Natural killer cell (primary cell): Measurements from ENCODE around the gene CRAT. TPM values are rescaled to one million over a fixed set of nuclear protein-coding genes. Genes with fewer than 3 reads are reported as not detected.
"Not testable (repeated sequence)": the region's sequence is repeated elsewhere in the genome, so short reads cannot be mapped to it uniquely, and the experiment has no call there.

Experiments used
- ATAC-seq, 3 donors: fragments of 150-1000 bp in 2 of 3; fragments of 200-7000 bp in 1 of 3; cut with Tn5 transposase; 1 replicate in 1 of 3; 2 replicates in 2 of 3; pipeline ENCODE4 v1.10.0; 2021; ENCODE audit warnings: mild to moderate bottlenecking in 2 of 3, moderate library complexity in 2 of 3
- DNase-seq, 2 donors: peaks; one replicate each; pipeline versions ENCODE4 v3.0.0 to v3.0.0-alpha.2; 2013 to 2021; ENCODE audit warnings: mixed read lengths in 1 of 2
- H3K27ac ChIP-seq: one replicate; pipeline ENCODE4 v1.5.1; 2013; ENCODE audit warnings: mild to moderate bottlenecking, low read length
- H3K27me3 ChIP-seq: one replicate; pipeline ENCODE4 v1.6.1; 2013; ENCODE audit warnings: low read length; ENCODE audit not compliant: control insufficient read depth, insufficient read depth
- H3K36me3 ChIP-seq: one replicate; pipeline ENCODE4 v1.6.1; 2013; ENCODE audit warnings: low read length; ENCODE audit not compliant: control insufficient read depth, insufficient read depth
- H3K4me1 ChIP-seq: one replicate; pipeline ENCODE4 v1.6.1; 2013; ENCODE audit warnings: low read length; ENCODE audit not compliant: control insufficient read depth, insufficient read depth
- H3K4me3 ChIP-seq: one replicate; pipeline ENCODE4 v1.5.1; 2013; ENCODE audit warnings: low read length
- H3K9me3 ChIP-seq: one replicate; pipeline ENCODE4 v1.6.1; 2013; ENCODE audit warnings: low read length; ENCODE audit not compliant: control insufficient read depth, insufficient read depth
- H3K27ac Mint-ChIP-seq, 2 donors: one replicate each; pipeline ENCODE4 v1.8.0; 2022; ENCODE audit warnings: mild to moderate bottlenecking in 2 of 2, mixed read lengths in 2 of 2, moderate library complexity in 1 of 2
- H3K27me3 Mint-ChIP-seq, 2 donors: one replicate each; pipeline ENCODE4 v1.8.0; 2022; ENCODE audit warnings: low read depth in 2 of 2, mixed read lengths in 2 of 2
- H3K36me3 Mint-ChIP-seq: one replicate; pipeline ENCODE4 v1.8.0; 2022; ENCODE audit warnings: mixed read lengths
- H3K4me1 Mint-ChIP-seq, 2 donors: one replicate each; pipeline ENCODE4 v1.8.0; 2022; ENCODE audit warnings: mixed read lengths in 2 of 2
- H3K4me3 Mint-ChIP-seq: one replicate; pipeline ENCODE4 v1.8.0; 2022; ENCODE audit warnings: mild to moderate bottlenecking, moderate library complexity, mixed read lengths
- H3K9me3 Mint-ChIP-seq, 2 donors: one replicate each; pipeline ENCODE4 v1.8.0; 2022; ENCODE audit warnings: mixed read lengths in 2 of 2
- CTCF ChIP-seq: fragments of 200-600 bp; IDR thresholded peaks from one replicate; pipeline ENCODE4 v1.8.0; 2022; ENCODE audit warnings: antibody characterized with exemption
- WGBS: methylation state at CpG from one replicate; pipeline ENCODE4 v1.1.7; 2013; ENCODE audit warnings: missing lambda C conversion rate; ENCODE audit not compliant: insufficient coverage; 5-methylcytosine and 5-hydroxymethylcytosine counted together
- intact Hi-C: fragments of 100-400 bp; cut with micrococcal nuclease; formaldehyde crosslinking; loops from one replicate; pipeline ENCODE4 v1.14.2; 2022
- total RNA-seq, 4 donors: library from RNA; stranded (reverse); fragments of 120-200 nt in 1 of 4; gene quantifications; one replicate each; pipeline versions ENCODE4 v1.2.3 to v1.2.4, GENCODE V29; 2013 to 2022

The CRAT gene
- total RNA-seq, 3 donors from 2014 or later (not counting 1 experiment from before 2014, with no cell fraction given): 13.5 to 13.8 (median 13.8) TPM

- TF ChIP-seq CTCF: no peak
- Histone ChIP-seq H3K27ac (no peak overlapping the region), H3K36me3 (peaks cover 39% of the 10 kb centered on the region), H3K27me3 (no peaks in the 10 kb centered on the region), H3K9me3 (no peaks in the 10 kb centered on the region), H3K4me3 (no peak overlapping the region), H3K4me1 (peaks cover 8% of the 10 kb centered on the region)
- Mint-ChIP-seq H3K27me3 (no peaks in the 10 kb centered on the region), H3K27ac (no peak overlapping the region), H3K4me3 (no peak overlapping the region), H3K36me3 (peaks cover 7% of the 10 kb centered on the region), H3K4me1 (peaks cover 0 to 7% of the 10 kb centered on the region in 2 donors), H3K9me3 (no peaks in the 10 kb centered on the region)
- DNase-seq (no peak), ATAC-seq (no peak)
- WGBS: 100% methylated on average over 4 of the region's 4 CpGs
- intact Hi-C loops: loop anchor here (5.0 kb wide), 1 partner anchor 604 kb away; no protein-coding TSS in a partner anchor
Measured at GRCh38 chr9:129133082-129133481, 22.5 kb upstream of the CRAT start.

GRCh38 chr9:129131300-129132145, 20.9 kb upstream of the CRAT start:
- H3K27ac ChIP-seq: no peak overlapping the region
- H3K4me1 ChIP-seq: peaks cover 8% of the 10 kb centered on the region
- Mint-ChIP-seq H3K9me3 (no peaks in the 10 kb centered on the region), H3K36me3 (peaks cover 13% of the 10 kb centered on the region), H3K27me3 (no peaks in the 10 kb centered on the region), H3K27ac (no peak overlapping the region), H3K4me3 (no peak overlapping the region), H3K4me1 (peaks cover 5 to 7% of the 10 kb centered on the region in 2 donors)
- ATAC-seq (peak; percentile 94 to 100 (median 99)), DNase-seq (peak; percentile 80 to 92)
- intact Hi-C loops: loop anchor here (1.0 to 5.0 kb wide), 5 partner anchors 479 to 659 kb away; no protein-coding TSS in a partner anchor
- no peaks in the 10 kb centered on the region for H3K27me3 ChIP-seq
- TF ChIP-seq CTCF: peak; percentile 98
- H3K9me3 ChIP-seq: no peaks in the 10 kb centered on the region
- no peak overlapping the region for H3K4me3 ChIP-seq
- peaks cover 35% of the 10 kb centered on the region for H3K36me3 ChIP-seq
- 45% methylated on average over 13 of the region's 13 CpGs for WGBS

GRCh38 chr9:129130791-129131190, 20.2 kb upstream of the CRAT start:
- peaks cover 13% of the 10 kb centered on the region for H3K36me3 Mint-ChIP-seq
- Histone ChIP-seq H3K9me3 (no peaks in the 10 kb centered on the region), H3K27ac (no peak overlapping the region), H3K36me3 (peaks cover 35% of the 10 kb centered on the region), H3K4me3 (no peak overlapping the region), H3K4me1 (peaks cover 8% of the 10 kb centered on the region), H3K27me3 (no peaks in the 10 kb centered on the region)
- no peak for TF ChIP-seq CTCF
- 71% methylated on average over 3 of the region's 3 CpGs for WGBS
- no peaks in the 10 kb centered on the region for H3K27me3 Mint-ChIP-seq
- ATAC-seq (no peak), DNase-seq (no peak)
- intact Hi-C loops: loop anchor here (1.0 to 5.0 kb wide), 5 partner anchors 480 to 660 kb away; no protein-coding TSS in a partner anchor
- H3K4me3 Mint-ChIP-seq: no peak overlapping the region
- H3K4me1 Mint-ChIP-seq: peaks cover 5 to 7% of the 10 kb centered on the region in 2 donors
- H3K27ac Mint-ChIP-seq: no peak overlapping the region
- H3K9me3 Mint-ChIP-seq: no peaks in the 10 kb centered on the region

- not testable (repeated sequence) for H3K27ac Mint-ChIP-seq, H3K4me1 ChIP-seq, H3K27ac ChIP-seq, ATAC-seq, H3K4me3 ChIP-seq, H3K4me1 Mint-ChIP-seq, H3K9me3 Mint-ChIP-seq, DNase-seq, H3K9me3 ChIP-seq, H3K27me3 ChIP-seq, H3K4me3 Mint-ChIP-seq, H3K27me3 Mint-ChIP-seq
- 97% methylated on average over 7 of the region's 7 CpGs for WGBS
- H3K36me3 ChIP-seq: peaks cover 34% of the 10 kb centered on the region
- intact Hi-C loops: loop anchor here (2.0 to 5.0 kb wide), 4 partner anchors 481 to 661 kb away; no protein-coding TSS in a partner anchor
- peaks cover 13% of the 10 kb centered on the region for H3K36me3 Mint-ChIP-seq
Measured at GRCh38 chr9:129130271-129130670, 19.7 kb upstream of the CRAT start.
